IMR-90 (cell line): ENCODE data around the gene GAREM1. TPM values are rescaled to one million over a fixed set of nuclear protein-coding genes. Genes with fewer than 3 reads are reported as not detected.
A peak's percentile ranks its signal among the peaks of the same experiment; 100 is the strongest.

Experiments used
- ATAC-seq: fragments of 200-7000 bp; cut with Tn5 transposase; 2 replicates; pipeline ENCODE4 v1.9.1; 2020; ENCODE audit warnings: low read depth, mild to moderate bottlenecking, moderate library complexity
- BruUV-seq: library from RNA; stranded (reverse); fragments of 400-500 nt; replicated peaks from 2 replicates; lab custom pipeline; 2021; lab: Mats Ljungman, UMichigan
- CTCF ChIA-PET: fragments of 300-600 bp; formaldehyde crosslinking; extraction: SDS; loops from one replicate; lab custom pipeline; 2021; ENCODE audit warnings: antibody characterized with exemption; lab: Yijun Ruan, JAX
- POLR2A ChIA-PET: fragments of 300-600 bp; sonication (Branson Sonifier 250); formaldehyde crosslinking; loops from one replicate; lab custom pipeline; 2022; ENCODE audit warnings: antibody characterized with exemption; ENCODE audit not compliant: unreplicated experiment; lab: Charles Lee
- DNase-seq: peaks from one replicate; pipeline ENCODE4 v3.0.0; 2013
- H2AFZ ChIP-seq: replicated peaks from 2 replicates; pipeline ENCODE3; 2013; ENCODE audit warnings: low read length, mild to moderate bottlenecking; ENCODE audit not compliant: poor library complexity
- H2AK5ac ChIP-seq: 2 replicates; pipeline ENCODE4 v1.6.1; 2013; ENCODE audit warnings: low read depth, low read length, inconsistent platforms
- H2AK9ac ChIP-seq: replicated peaks from 2 replicates; pipeline ENCODE3; 2013; ENCODE audit warnings: mild to moderate bottlenecking, low read depth, low read length, moderate library complexity; ENCODE audit not compliant: poor library complexity
- H2BK120ac ChIP-seq: 2 replicates; pipeline ENCODE4 v1.6.1; 2013; ENCODE audit warnings: low read depth, low read length, inconsistent platforms
- H2BK15ac ChIP-seq: 3 replicates; pipeline ENCODE4 v1.6.1; 2013; ENCODE audit warnings: low read depth, low read length, inconsistent platforms
- H2BK20ac ChIP-seq: 2 replicates; pipeline ENCODE4 v1.6.1; 2013; ENCODE audit warnings: low read depth, mild to moderate bottlenecking, inconsistent platforms, low read length, moderate library complexity
- H2BK5ac ChIP-seq: 2 replicates; pipeline ENCODE4 v1.6.1; 2013; ENCODE audit warnings: mild to moderate bottlenecking, low read depth, low read length, inconsistent platforms; ENCODE audit not compliant: poor library complexity, severe bottlenecking
- H3K14ac ChIP-seq: replicated peaks from 2 replicates; pipeline ENCODE4 v1.6.1; 2013; ENCODE audit warnings: low read depth, low read length, inconsistent platforms
- H3K18ac ChIP-seq: 2 replicates; pipeline ENCODE4 v1.6.1; 2013; ENCODE audit warnings: low read depth, low read length, control low read depth
- H3K23ac ChIP-seq: 2 replicates; pipeline ENCODE4 v1.6.1; 2013; ENCODE audit warnings: low read depth, low read length, inconsistent platforms
- H3K27ac ChIP-seq: 2 replicates; pipeline ENCODE4 v1.5.1; 2013; ENCODE audit warnings: mild to moderate bottlenecking, control low read depth, low read length; ENCODE audit not compliant: insufficient read depth
- H3K27me3 ChIP-seq: 2 replicates; pipeline ENCODE4 v1.6.1; 2013; ENCODE audit warnings: low read length; ENCODE audit not compliant: control insufficient read depth, insufficient read depth
- H3K36me3 ChIP-seq: 2 replicates; pipeline ENCODE4 v1.6.1; 2013; ENCODE audit warnings: low read length, mixed read lengths; ENCODE audit not compliant: control insufficient read depth, insufficient read depth
- H3K4ac ChIP-seq: 2 replicates; pipeline ENCODE4 v1.6.1; 2013; ENCODE audit warnings: low read depth, low read length, inconsistent platforms
- H3K4me1 ChIP-seq: 2 replicates; pipeline ENCODE4 v1.6.1; 2013; ENCODE audit warnings: low read length, mixed read lengths; ENCODE audit not compliant: control insufficient read depth, insufficient read depth
- H3K4me2 ChIP-seq: 2 replicates; pipeline ENCODE4 v1.6.1; 2013; ENCODE audit warnings: low read depth, mild to moderate bottlenecking, control low read depth, low read length, moderate library complexity
- H3K4me3 ChIP-seq: 2 replicates; pipeline ENCODE4 v1.5.1; 2013; ENCODE audit warnings: low read depth, mild to moderate bottlenecking, control low read depth, low read length, moderate library complexity; ENCODE audit not compliant: insufficient read depth
- H3K56ac ChIP-seq: 2 replicates; pipeline ENCODE4 v1.6.1; 2013; ENCODE audit warnings: low read length, inconsistent platforms; ENCODE audit not compliant: insufficient read depth; ENCODE audit errors: extremely low read depth
- H3K79me1 ChIP-seq, 2 experiments: 2 replicates each; pipeline ENCODE4 v1.6.1; 2013; ENCODE audit warnings: low read length in 2 of 2, inconsistent platforms in 1 of 2, low read depth in 1 of 2
- H3K9ac ChIP-seq: 2 replicates; pipeline ENCODE4 v1.6.1; 2013; ENCODE audit warnings: low read depth, low read length, control low read depth
- H3K9me1 ChIP-seq: 2 replicates; pipeline ENCODE4 v1.6.1; 2013; ENCODE audit warnings: low read length, inconsistent platforms; ENCODE audit not compliant: insufficient read depth
- H3K9me3 ChIP-seq: 2 replicates; pipeline ENCODE4 v1.6.1; 2013; ENCODE audit warnings: low read length; ENCODE audit not compliant: control insufficient read depth, insufficient read depth
- H4K20me1 ChIP-seq: 2 replicates; pipeline ENCODE4 v1.6.1; 2013; ENCODE audit warnings: low read length, inconsistent platforms; ENCODE audit not compliant: insufficient read depth
- H4K5ac ChIP-seq: 2 replicates; pipeline ENCODE4 v1.6.1; 2013; ENCODE audit warnings: mild to moderate bottlenecking, low read depth, low read length, control low read depth
- H4K8ac ChIP-seq, 2 experiments: 2 replicates each; pipeline ENCODE4 v1.6.1; 2013; ENCODE audit warnings: low read depth in 2 of 2, low read length in 2 of 2, control low read depth in 1 of 2, inconsistent platforms in 1 of 2
- H4K91ac ChIP-seq: 2 replicates; pipeline ENCODE4 v1.6.1; 2013; ENCODE audit warnings: low read depth, low read length, inconsistent platforms; ENCODE audit not compliant: insufficient read depth
- BHLHE40 ChIP-seq: fragments of 150-350 bp; IDR thresholded peaks from 2 replicates; pipeline ENCODE4 v1.6.1; 2016; ENCODE audit warnings: mild to moderate bottlenecking, low read depth, low read length
- CEBPB ChIP-seq: IDR thresholded peaks from 2 replicates; pipeline ENCODE4 v1.6.1; 2012; ENCODE audit warnings: low read depth, low read length, improper control_type of control experiment
- CHD1 ChIP-seq: IDR thresholded peaks from 2 replicates; pipeline ENCODE4 v1.6.1; 2012; ENCODE audit warnings: low read depth, low read length, improper control_type of control experiment
- CTCF ChIP-seq: conservative IDR thresholded peaks from 2 replicates; pipeline ENCODE4 v1.5.1; 2012; ENCODE audit warnings: mild to moderate bottlenecking, low read depth, low read length, improper control_type of control experiment
- ELK1 ChIP-seq: fragments of 150-350 bp; IDR thresholded peaks from 2 replicates; pipeline ENCODE4 v1.6.1; 2016; ENCODE audit warnings: low read depth, mild to moderate bottlenecking, low read length, moderate library complexity, borderline replicate concordance
- FOS ChIP-seq: fragments of 150-350 bp; IDR thresholded peaks from 2 replicates; pipeline ENCODE4 v1.6.1; 2016; ENCODE audit warnings: low read depth, low read length
- MAFK ChIP-seq: IDR thresholded peaks from 2 replicates; pipeline ENCODE4 v1.6.1; 2012; ENCODE audit warnings: low read depth, low read length, improper control_type of control experiment
- MAZ ChIP-seq: IDR thresholded peaks from 2 replicates; pipeline ENCODE4 v1.6.1; 2012; ENCODE audit warnings: low read depth, mild to moderate bottlenecking, low read length, improper control_type of control experiment, moderate library complexity, borderline replicate concordance
- MXI1 ChIP-seq: IDR thresholded peaks from 2 replicates; pipeline ENCODE4 v1.6.1; 2012; ENCODE audit warnings: low read depth, mild to moderate bottlenecking, low read length, moderate library complexity, borderline replicate concordance
- NFE2L2 ChIP-seq: fragments of 150-350 bp; IDR thresholded peaks from 2 replicates; pipeline ENCODE4 v1.6.1; 2016; ENCODE audit warnings: low read depth, mild to moderate bottlenecking, low read length
- POLR2A ChIP-seq: IDR thresholded peaks from 2 replicates; pipeline ENCODE4 v1.6.1; 2012; ENCODE audit warnings: mild to moderate bottlenecking, low read depth, low read length
- RAD21 ChIP-seq: IDR thresholded peaks from 2 replicates; pipeline ENCODE4 v1.6.1; 2012; ENCODE audit warnings: low read length, improper control_type of control experiment
- RCOR1 ChIP-seq: IDR thresholded peaks from 2 replicates; pipeline ENCODE4 v1.6.1; 2012; ENCODE audit warnings: mild to moderate bottlenecking, low read length, improper control_type of control experiment; ENCODE audit not compliant: insufficient replicate concordance
- RFX5 ChIP-seq: IDR thresholded peaks from 2 replicates; pipeline ENCODE4 v1.8.0; 2012; ENCODE audit warnings: low read depth, mild to moderate bottlenecking, low read length, moderate library complexity
- SMC3 ChIP-seq: fragments of 150-350 bp; IDR thresholded peaks from 2 replicates; pipeline ENCODE4 v1.6.1; 2016; ENCODE audit warnings: low read depth, mild to moderate bottlenecking, antibody characterized with exemption, low read length, moderate library complexity
- USF2 ChIP-seq: fragments of 150-350 bp; IDR thresholded peaks from 2 replicates; pipeline ENCODE4 v1.6.1; 2017; ENCODE audit warnings: mild to moderate bottlenecking, antibody characterized with exemption, low read length, low read depth
- WGBS, 2 experiments: methylation state at CpG; one replicate each; pipeline versions ENCODE4 v1.1.5 to v1.1.7; 2013; ENCODE audit warnings: missing lambda C conversion rate in 2 of 2; ENCODE audit not compliant: insufficient read length in 1 of 2; ENCODE audit errors: extremely low coverage in 2 of 2; 5-methylcytosine and 5-hydroxymethylcytosine counted together
- dilution Hi-C: fragments of 300-500 bp; cut with HindIII; formaldehyde crosslinking; loops from one replicate; pipeline ENCODE4 v1.14.3; 2018; ENCODE audit warnings: low sequenced_read_pairs; ENCODE audit not compliant: unreplicated experiment
- in situ Hi-C: fragments of 300-500 bp; cut with MboI; formaldehyde crosslinking; loops from 3 replicates; pipeline ENCODE4 v1.14.3; 2019; ENCODE audit warnings: low sequenced_read_pairs, inconsistent platforms, mixed read lengths
- intact Hi-C: fragments of 100-400 bp; cut with micrococcal nuclease; formaldehyde crosslinking; loops from 2 replicates; pipeline ENCODE4 v1.10.0; 2022
- polyA plus RNA-seq, 3 experiments: library from polyadenylated mRNA; depleted of rRNA; stranded (reverse); fragments of >200 nt; gene quantifications; 2 replicates each; pipeline ENCODE4 v1.2.3, GENCODE V29; 2012; ENCODE audit warnings: low replicate concordance in 1 of 3
- total RNA-seq: library from RNA; depleted of rRNA; stranded (reverse); fragments of >200 nt; gene quantifications from 2 replicates; pipeline ENCODE4 v1.2.3, GENCODE V29; 2012

GAREM1 gene
- total and polyA plus RNA-seq, 2 of the 4 experiments (the other 2 are of a cell fraction) = 1.4 to 2.3 TPM

- ATAC-seq = peak; percentile 45
- POLR2A ChIA-PET = no interaction called here
- no peaks in the 10 kb centered on the region for H3K36me3 ChIP-seq
Observed at GRCh38 chr18:32315881-32316280, 154.8 kb downstream of the GAREM1 start.

More at GRCh38 chr18:32315881-32316280, 154.8 kb downstream of the GAREM1 start:
- CTCF ChIA-PET = interaction anchor here (1.1 kb wide), 1 partner anchor 26 kb away, joined by 4 read pairs; no protein-coding TSS in a partner anchor
- no CpG with 5 or more reads among the region's 1 CpG for WGBS, 2 experiments
- H3K9me1 ChIP-seq = peaks cover 7% of the 10 kb centered on the region
- H2BK15ac ChIP-seq = no peak overlapping the region
- H3K4me3 ChIP-seq = no peak overlapping the region
- H2BK20ac ChIP-seq = no peak overlapping the region
- no TSS peak for BruUV-seq
- TF ChIP-seq CHD1 = no peak
- TF ChIP-seq BHLHE40 = no peak
- TF ChIP-seq POLR2A = no peak
- TF ChIP-seq ELK1 = no peak
- TF ChIP-seq CTCF = no peak
- TF ChIP-seq NFE2L2 = no peak
- TF ChIP-seq RFX5 = no peak
- TF ChIP-seq MAFK = no peak
- TF ChIP-seq RCOR1 = no peak
- TF ChIP-seq MAZ = no peak
- TF ChIP-seq SMC3 = no peak
- no peak for TF ChIP-seq RAD21
- TF ChIP-seq MXI1 = no peak
- no peak for TF ChIP-seq FOS
- TF ChIP-seq USF2 = no peak
- TF ChIP-seq CEBPB = no peak
- peak; percentile 74 for DNase-seq
- H3K9ac ChIP-seq = no peak overlapping the region
- H2BK120ac ChIP-seq = no peak overlapping the region
- H3K27ac ChIP-seq = no peak overlapping the region
- no peaks in the 10 kb centered on the region for H4K20me1 ChIP-seq
- no peak overlapping the region for H3K4ac ChIP-seq
- H3K4me1 ChIP-seq = peaks cover 6% of the 10 kb centered on the region
- no peaks in the 10 kb centered on the region for H3K79me1 ChIP-seq
- intact Hi-C loops (loop anchor here (5.0 kb wide), 1 partner anchor 66 kb away; no protein-coding TSS in a partner anchor), in situ Hi-C loops (no loop called here), dilution Hi-C loops (no loop called here)
- H2AK5ac ChIP-seq = no peak overlapping the region
- no peak overlapping the region for H3K14ac ChIP-seq
- no peak overlapping the region for H2AFZ ChIP-seq
- H4K91ac ChIP-seq = no peak overlapping the region
- H3K9me3 ChIP-seq = no peaks in the 10 kb centered on the region
- no peak overlapping the region for H3K18ac ChIP-seq
- H3K23ac ChIP-seq = no peak overlapping the region
- no peak overlapping the region for H3K4me2 ChIP-seq
- no peak overlapping the region for H2BK5ac ChIP-seq
- H3K56ac ChIP-seq = no peak overlapping the region
- no peak overlapping the region for H2AK9ac ChIP-seq
- H4K8ac ChIP-seq = no peak overlapping the region
- H3K27me3 ChIP-seq = no peaks in the 10 kb centered on the region
- H4K5ac ChIP-seq = no peak overlapping the region
